ENCODE measurements around the gene UCK2.

UCK2 gene

GRCh38 chr1:165855010-165855838 lies 27.8 kb downstream of the UCK2 start:
- DNase-seq = no peak

DNA sequence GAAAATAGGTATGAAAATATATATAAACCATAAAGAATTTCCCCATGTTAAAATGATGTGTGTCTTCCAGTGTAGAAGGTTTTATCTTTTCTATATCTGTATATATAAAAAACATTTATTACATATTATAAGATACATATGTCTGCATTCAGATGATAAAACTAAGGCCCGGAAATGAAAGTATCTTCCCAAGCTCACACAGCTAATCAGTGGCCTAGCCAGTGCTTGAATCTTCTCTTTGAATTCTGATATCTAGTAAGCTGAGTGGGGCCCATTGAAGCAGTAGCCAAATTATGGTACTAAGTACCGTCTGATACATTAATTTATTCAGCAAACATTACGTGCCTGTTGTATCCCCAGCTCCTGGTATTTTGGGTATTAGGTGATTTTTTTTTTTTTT lies 28.6 kb downstream of the UCK2 start:
- no peak for DNase-seq

DNA sequence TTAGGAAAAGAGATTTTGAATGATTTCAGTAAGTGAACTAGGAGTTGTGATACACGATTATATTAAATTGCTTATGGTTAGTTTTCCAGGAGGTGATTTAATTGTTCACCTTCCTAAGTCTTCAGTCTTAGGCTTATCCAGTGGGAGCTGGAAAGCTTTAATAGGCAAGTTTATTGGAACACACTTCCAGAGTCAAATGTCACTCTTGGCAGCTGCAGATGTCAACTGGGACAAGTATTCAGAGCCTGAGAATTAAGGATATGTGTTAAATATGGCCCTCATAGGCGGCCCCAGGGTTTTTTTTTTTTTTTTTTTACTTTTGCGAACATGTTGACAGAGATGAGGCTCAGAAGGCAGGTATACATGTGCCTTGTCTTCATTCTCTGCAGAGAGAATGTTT lies 29.2 kb downstream of the UCK2 start:
- DNase-seq = no peak

DNA sequence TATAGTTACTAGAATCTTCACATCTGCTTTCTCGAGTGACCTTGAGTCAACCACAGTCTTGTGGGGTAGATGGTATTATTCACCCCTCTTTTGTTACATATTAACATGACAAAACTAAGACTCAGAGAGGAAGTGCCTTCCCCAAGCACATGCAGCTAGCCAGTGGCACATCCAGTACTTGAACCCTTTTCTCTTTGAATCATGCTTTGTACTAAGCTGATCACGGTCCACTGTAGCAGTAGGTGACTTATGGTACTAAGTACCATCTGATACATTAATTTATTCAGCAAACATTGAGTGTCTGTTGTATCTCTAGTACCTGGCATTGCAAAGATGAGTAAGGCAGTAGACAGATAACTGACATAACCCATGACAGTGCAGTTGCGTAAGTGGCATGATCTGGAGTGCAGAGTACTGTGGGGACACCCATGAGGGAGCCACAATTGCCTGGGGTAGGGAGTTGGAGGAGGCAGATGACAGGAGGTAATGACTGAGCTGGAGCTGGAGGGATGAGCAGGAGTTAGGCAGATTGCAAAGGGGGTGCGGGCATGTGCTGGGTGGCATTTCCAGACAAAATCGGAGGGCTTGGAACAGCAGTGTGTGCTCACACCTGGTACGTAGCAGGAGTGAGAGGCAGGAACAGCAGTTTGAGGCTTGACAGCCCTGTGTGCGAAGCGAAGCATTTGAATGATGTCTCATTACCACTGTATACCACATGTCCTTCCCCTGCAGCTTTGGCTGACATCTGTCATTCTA lies 29.8 kb downstream of the UCK2 start:
- DNase-seq = no peak

DNA sequence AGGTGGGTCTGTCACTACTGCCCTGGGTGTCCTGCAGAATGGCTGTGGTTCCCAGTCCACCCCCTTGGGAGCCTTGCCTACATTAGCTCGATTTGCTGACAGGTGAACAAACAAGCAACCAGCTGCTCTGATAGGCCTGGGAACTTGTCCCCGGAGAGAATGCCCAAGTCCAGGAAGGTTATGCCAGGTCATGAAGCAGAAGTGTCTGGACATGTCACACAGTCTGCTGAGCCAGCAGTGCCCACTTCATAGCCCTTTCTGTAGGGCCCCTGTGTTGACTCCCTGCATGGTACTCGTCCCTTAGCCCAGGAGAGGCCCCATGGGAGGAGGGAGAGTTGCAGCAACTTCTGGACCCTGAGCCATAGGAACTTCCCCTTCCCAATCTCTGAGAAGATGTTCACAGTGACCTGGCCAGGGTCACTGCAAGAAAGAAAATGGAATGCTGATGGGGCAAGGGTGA lies 31.0 kb downstream of the UCK2 start:
- DNase-seq = no peak

GRCh38 chr1:165858967-165859845 lies 31.8 kb downstream of the UCK2 start:
- DNase-seq = no peak

DNA sequence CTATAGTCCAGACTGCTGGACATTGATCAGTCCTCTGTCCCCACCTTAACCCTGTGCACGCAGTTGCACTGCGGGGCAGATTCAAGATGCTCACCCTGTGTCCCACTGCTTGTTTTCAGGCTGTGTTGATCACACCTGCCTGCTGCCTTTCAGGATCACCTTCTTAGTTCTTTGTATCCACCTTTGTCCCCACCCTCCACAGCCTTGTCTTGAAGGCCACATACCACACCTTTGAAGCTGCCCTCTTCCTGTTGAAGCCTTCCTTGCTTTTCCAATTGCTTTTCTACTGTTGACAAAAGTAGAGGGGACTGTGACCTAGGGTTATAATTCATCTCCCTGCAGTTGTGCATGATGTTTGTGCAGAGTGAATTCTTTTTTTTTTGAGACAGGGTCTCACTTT lies 32.7 kb downstream of the UCK2 start:
- no peak for DNase-seq

GRCh38 chr1:165861911-165862310 lies 34.5 kb downstream of the UCK2 start:
- DNase-seq = no peak

DNA sequence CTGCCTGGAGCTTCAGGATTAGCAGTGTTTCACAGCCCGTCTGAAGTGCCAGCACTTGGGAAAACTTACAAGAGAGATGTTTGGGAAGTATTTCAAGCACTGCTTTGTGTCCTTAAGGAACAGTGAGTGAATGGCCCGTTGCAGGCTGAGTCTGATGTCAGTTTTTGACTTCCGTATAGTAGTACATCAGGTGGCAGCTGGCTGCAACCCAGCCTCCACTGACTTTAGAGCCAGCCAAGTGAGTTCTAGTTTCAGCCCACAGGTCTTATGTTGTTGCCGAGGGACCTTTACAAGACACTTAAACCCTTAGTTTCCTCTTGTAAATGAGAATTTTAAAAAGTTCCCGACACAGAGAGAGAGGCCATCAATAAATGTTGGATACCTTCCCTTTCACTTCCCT lies 35.0 kb downstream of the UCK2 start:
- no peak for DNase-seq

DNA sequence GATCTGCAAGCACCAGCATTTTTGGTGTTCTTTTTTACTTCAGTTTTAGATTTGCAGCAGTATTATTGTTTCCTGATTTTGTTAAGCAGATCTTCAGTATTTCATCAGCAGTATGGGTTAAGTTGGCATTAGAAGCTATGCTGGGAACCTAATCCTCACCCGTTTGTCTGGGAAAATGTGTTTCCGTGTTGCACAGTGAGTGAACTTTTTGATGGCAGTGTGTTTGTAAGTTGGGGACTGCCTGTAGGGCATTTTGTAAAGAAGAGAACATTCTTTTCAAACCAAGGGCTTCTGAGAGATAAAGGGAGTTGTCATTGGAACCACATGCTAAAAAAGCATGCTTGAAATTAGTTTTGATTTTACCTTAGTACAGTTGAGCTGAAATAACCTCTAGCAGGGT lies 35.9 kb downstream of the UCK2 start:
- DNase-seq = no peak

DNA sequence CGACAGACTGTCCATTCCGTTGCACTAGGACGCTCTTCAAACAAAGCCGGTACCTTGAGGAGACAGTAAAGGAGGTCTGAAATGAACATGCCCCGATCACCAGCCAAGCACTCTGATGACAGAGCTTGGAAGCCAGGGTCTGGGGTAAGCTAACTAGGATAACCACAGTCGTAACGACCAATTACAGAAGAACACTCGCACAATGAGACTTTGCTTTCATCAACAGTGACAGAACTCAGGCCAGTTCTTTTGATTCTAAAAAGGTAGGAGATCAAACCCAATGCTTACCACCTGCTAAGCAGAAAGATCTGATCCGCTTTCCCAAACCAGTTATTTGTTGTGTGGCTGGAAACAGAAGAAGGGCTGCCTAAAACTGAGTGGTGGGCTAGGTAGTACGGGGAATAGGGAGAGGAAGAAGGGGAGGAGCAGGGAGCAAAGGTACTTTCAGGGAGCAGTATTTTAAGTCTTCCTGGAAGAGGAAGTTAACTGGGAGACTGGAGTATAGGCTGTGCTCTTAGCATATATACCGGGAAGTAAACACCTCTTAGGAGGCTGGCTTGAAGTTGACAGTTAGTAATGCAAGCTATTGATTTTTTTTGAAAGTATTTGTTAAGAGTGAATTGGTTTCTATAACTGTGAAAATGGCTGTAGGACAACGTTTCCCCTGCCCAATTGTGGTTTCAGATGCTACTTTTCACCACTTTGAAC lies 38.4 kb downstream of the UCK2 start:
- no peak for DNase-seq

- DNase-seq = no peak
Measured at GRCh38 chr1:165869343-165869742, 41.9 kb downstream of the UCK2 start.

GRCh38 chr1:165871311-165872067 lies 44.1 kb downstream of the UCK2 start:
- DNase-seq = no peak

- DNase-seq = no peak
Measured at GRCh38 chr1:165873481-165873880, 46.1 kb downstream of the UCK2 start.

DNA sequence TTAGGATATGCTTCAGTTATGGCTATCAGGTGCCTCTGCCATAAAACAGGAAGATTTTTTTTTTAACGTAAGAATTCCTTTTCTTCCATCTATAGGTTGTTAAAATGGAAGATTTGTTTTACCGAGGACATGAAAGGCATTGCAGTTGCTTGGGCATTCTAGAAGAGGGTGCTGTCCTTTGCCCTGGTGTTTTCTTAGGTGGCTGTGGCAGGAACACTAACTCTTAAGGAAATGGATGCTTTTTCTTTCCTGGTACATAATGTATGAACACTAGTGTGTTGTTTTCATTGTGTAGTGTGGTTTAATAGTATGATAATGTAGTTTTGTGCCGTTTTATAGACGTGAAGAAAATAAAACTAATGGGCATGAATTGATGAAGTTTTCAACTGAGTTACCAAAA lies 47.2 kb downstream of the UCK2 start:
- DNase-seq = no peak

- no peak for DNase-seq
Measured at GRCh38 chr1:165875171-165875570, 47.8 kb downstream of the UCK2 start.

DNA sequence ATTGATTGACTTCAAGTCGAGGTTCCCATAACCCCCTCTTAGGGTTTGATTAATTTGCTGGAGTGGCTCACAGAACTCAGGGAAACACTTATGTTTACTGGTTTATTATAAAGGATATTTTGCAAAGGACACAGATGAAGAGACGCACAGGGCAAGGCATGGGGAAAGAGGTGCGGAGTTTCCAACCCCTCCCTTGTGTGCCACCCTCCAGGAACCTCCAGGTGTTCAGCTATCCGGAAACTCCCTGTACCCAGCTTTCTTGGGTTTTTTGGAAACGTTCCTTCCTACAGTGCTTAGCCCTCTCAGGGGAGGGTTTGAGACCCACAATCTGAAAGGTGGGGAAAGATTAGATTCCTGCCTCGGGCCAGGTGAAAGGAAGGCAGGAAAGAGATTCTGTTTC lies 48.2 kb downstream of the UCK2 start:
- DNase-seq = no peak

DNA sequence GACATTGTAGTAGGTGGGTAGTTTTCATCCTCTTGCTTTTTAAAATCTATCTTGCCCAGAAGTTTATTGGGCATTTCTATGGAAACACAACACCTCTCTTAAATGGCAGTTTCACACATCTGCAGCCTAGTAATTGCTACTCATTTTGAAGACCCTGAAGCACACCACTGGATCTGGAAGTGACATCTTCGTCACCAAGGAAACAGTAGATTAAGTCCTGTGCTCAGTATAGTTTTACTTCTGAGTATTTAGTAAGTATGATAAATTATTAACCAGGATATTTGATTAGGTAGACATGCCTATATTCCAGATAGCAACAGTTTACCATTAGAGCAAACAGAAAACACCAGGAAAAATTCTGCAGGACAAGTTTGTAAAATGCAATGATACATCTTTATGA lies 48.7 kb downstream of the UCK2 start:
- no peak for DNase-seq

GRCh38 chr1:165877411-165877810 lies 50.0 kb downstream of the UCK2 start:
- no peak for DNase-seq

- DNase-seq = no peak
Measured at GRCh38 chr1:165877940-165878556, 50.6 kb downstream of the UCK2 start.

DNA sequence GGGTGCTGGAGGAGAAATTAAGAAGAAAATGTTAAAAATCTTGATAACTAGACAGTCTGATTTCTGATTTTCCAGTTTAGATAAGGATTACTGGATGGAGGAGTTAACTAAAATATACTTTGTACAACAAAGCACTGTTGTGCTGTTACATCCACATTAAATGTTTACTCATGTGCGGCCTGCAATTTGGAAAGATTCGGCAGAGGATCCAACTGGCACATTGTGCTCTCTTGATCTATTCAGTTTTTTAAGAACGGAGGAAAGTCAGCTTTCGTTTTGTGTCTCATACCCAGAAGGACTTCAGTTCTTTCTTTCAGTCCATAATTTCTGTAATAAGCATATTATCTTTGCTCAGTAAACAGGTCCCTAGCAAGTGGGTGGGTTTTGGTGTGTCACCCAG lies 52.5 kb downstream of the UCK2 start:
- DNase-seq = no peak
